Measurements from ENCODE around the gene CHRM4.

Gene CHRM4

DNA sequence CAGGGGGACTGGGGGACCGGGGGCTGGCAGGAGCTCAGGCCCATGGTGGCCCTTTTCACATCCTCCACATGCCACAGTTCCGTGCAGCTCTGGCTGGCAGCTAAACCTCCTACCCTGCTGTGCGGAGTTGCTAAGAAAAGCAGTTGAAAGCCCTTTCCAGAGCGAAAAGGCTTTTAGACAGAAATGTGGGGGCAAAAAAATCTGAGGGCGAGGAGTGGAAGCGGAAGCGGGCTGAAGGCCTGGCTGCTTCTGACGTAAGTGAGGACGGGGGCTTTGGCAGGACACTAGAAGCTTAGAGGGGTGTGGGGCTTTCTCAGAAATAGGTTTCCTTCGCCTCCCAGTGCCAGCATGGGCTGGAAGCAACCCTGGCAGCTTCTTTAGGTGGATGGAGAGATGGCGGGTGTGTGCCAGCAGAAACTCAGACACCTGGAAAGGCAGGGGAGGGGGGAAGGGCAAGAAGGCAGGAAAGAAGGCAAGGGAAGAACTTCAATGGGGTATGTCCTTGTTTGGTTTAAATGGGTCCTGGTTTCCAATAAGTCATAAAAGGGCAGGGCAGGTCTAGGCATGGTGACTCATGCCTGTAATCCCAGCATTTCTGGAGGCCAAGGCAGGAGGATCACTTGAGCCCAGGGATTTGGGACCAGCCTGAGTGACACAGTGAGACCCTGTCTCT lies 55.5 kb downstream of the CHRM4 start:
- Histone ChIP-seq H3K4me1 (ENCODE audit: control insufficient read depth, insufficient read depth, low read length, poor library complexity, severe bottlenecking) (peaks cover 42% of the 10 kb centered on the region), H3K27ac (ENCODE audit: low read depth, low read length, severe bottlenecking) (peak overlapping the region; percentile 23), H3K4me3 (ENCODE audit: extremely low read depth, insufficient read depth, low read length, poor library complexity, severe bottlenecking) (no peak overlapping the region), H3K36me3 (ENCODE audit: control insufficient read depth, insufficient read depth, low read length) (no peaks in the 10 kb centered on the region), H3K9me3 (ENCODE audit: control insufficient read depth, low read length) (no peaks in the 10 kb centered on the region)
- WGBS, 2 experiments (ENCODE audit: insufficient coverage in 2 of 2): 79 to 83% methylated on average over 9 to 11 of the region's 11 CpGs

DNA sequence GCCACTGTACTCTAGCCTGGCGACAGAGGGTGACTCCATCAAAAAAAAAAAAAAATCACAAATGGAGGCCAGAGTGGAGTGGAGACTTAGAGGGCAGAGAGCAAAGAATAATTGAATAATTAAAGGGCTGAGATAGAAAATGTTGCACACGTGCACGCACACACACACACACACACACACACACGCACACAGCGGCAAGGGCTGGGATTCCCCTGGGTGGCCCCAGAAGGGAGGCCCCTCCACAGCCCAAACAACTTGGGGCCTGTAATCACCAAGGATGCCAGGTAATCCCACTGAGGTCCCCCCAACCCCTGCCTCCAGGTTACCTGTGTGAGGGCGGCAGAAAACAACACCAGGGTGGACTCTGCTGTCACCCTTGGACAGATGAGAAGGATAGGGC lies 56.3 kb downstream of the CHRM4 start:
- H3K4me3 ChIP-seq (ENCODE audit: extremely low read depth, insufficient read depth, low read length, poor library complexity, severe bottlenecking): no peak overlapping the region
- 90 to 92% methylated on average over 2 to 5 of the region's 6 CpGs for WGBS, 2 experiments (ENCODE audit: insufficient coverage in 2 of 2)
- peaks cover 50% of the 10 kb centered on the region for H3K4me1 ChIP-seq (ENCODE audit: control insufficient read depth, insufficient read depth, low read length, poor library complexity, severe bottlenecking)
- H3K9me3 ChIP-seq (ENCODE audit: control insufficient read depth, low read length): no peaks in the 10 kb centered on the region
- no peak overlapping the region for H3K27ac ChIP-seq (ENCODE audit: low read depth, low read length, severe bottlenecking)
- H3K36me3 ChIP-seq (ENCODE audit: control insufficient read depth, insufficient read depth, low read length): no peaks in the 10 kb centered on the region

DNA sequence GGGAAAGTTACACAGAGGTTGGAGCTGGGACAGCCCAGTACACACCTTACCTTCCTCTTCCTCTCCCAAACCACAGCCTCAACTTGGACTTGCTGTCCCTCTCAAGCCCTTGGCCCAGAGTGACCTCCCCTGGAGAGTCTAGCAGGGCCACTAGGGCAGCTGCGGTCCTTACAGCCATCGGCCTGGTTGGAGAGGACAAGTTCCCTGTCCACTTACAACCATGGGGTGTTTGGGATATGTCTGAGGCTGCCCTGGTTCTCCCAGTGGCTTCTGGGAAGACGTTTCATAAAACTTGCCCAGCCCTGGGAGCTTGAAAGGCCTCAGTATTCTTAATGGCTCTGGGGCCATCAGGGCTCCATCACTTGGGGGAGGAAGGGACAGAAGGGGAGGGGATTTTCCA lies 57.4 kb downstream of the CHRM4 start:
- no peaks in the 10 kb centered on the region for H3K9me3 ChIP-seq (ENCODE audit: control insufficient read depth, low read length)
- 88 to 100% methylated on average over 1 to 2 of the region's 3 CpGs for WGBS, 2 experiments (ENCODE audit: insufficient coverage in 2 of 2)
- peaks cover 47% of the 10 kb centered on the region for H3K4me1 ChIP-seq (ENCODE audit: control insufficient read depth, insufficient read depth, low read length, poor library complexity, severe bottlenecking)
- no peak overlapping the region for H3K4me3 ChIP-seq (ENCODE audit: extremely low read depth, insufficient read depth, low read length, poor library complexity, severe bottlenecking)
- H3K36me3 ChIP-seq (ENCODE audit: control insufficient read depth, insufficient read depth, low read length): no peaks in the 10 kb centered on the region
- H3K27ac ChIP-seq (ENCODE audit: low read depth, low read length, severe bottlenecking): no peak overlapping the region

Measured in mesodermal cell (in vitro differentiated cells).